Measurements from ENCODE around the gene CSMD2. TPM values are rescaled to one million over a fixed set of nuclear protein-coding genes. Genes with fewer than 3 reads are reported as not detected.

CSMD2 gene
- total and polyA plus RNA-seq, 2 donors (not counting 1 experiment from before 2014, with no cell fraction given), result 2.2 to 7.6 TPM

- no peaks in the 10 kb centered on the region for H3K27me3 ChIP-seq (ENCODE audit: control insufficient read depth, insufficient read depth, low read length)
- no peaks in the 10 kb centered on the region for H3K79me2 ChIP-seq (ENCODE audit: control insufficient read depth, insufficient read depth, low read length)
- TF ChIP-seq CTCF (conservative IDR thresholded peaks at IDR 0.05 in 1 of 2, IDR thresholded peaks at IDR 0.05 in 1 of 2; ENCODE audit: low read depth in 1 of 2, low read length in 2 of 2) (no peak), EZH2 (IDR thresholded peaks at IDR 0.05; ENCODE audit: low read length, missing control alignments) (no peak)
- DNase-seq (ENCODE audit: low read depth in 2 of 2), result no peak
- no peaks in the 10 kb centered on the region for H3K36me3 ChIP-seq (ENCODE audit: control insufficient read depth, insufficient read depth, low read length)
- no peak overlapping the region for H3K4me2 ChIP-seq (ENCODE audit: extremely low read depth, insufficient read depth, low read length)
- no peak overlapping the region for H3K9ac ChIP-seq (ENCODE audit: insufficient read depth, low read length)
- no peaks in the 10 kb centered on the region for H4K20me1 ChIP-seq (ENCODE audit: control insufficient read depth, extremely low read depth, insufficient read depth, low read length)
- no peaks in the 10 kb centered on the region for H3K9me3 ChIP-seq (ENCODE audit: control insufficient read depth, insufficient read depth, low read depth, low read length)
- H3K27ac ChIP-seq (ENCODE audit: insufficient read depth, low read length), result no peak overlapping the region
- H3K4me3 ChIP-seq (replicated peaks in 1 of 4; ENCODE audit: control extremely low read depth in 1 of 4, insufficient read depth in 1 of 4, low read depth in 3 of 4, low read length in 4 of 4), result no peak overlapping the region
- H2AFZ ChIP-seq (ENCODE audit: low read length), result no peak overlapping the region
- H3K4me1 ChIP-seq (ENCODE audit: control insufficient read depth, extremely low read depth, insufficient read depth, low read length), result no peaks in the 10 kb centered on the region
These were observed 131.0 kb downstream of the CSMD2 start for GRCh38 chr1:34034036-34034435.

GRCh38 chr1:34029954-34030353 lies 135.1 kb downstream of the CSMD2 start:
- TF ChIP-seq CTCF (conservative IDR thresholded peaks at IDR 0.05 in 1 of 2, IDR thresholded peaks at IDR 0.05 in 1 of 2; ENCODE audit: low read depth in 1 of 2, low read length in 2 of 2), result no peak
- TF ChIP-seq EZH2 (IDR thresholded peaks at IDR 0.05; ENCODE audit: low read length, missing control alignments), result no peak
- Histone ChIP-seq H3K4me1 (ENCODE audit: control insufficient read depth, extremely low read depth, insufficient read depth, low read length) (no peaks in the 10 kb centered on the region), H3K79me2 (ENCODE audit: control insufficient read depth, insufficient read depth, low read length) (no peaks in the 10 kb centered on the region), H3K4me2 (ENCODE audit: extremely low read depth, insufficient read depth, low read length) (no peak overlapping the region), H4K20me1 (ENCODE audit: control insufficient read depth, extremely low read depth, insufficient read depth, low read length) (no peaks in the 10 kb centered on the region), H3K27me3 (ENCODE audit: control insufficient read depth, insufficient read depth, low read length) (no peaks in the 10 kb centered on the region), H3K9me3 (ENCODE audit: control insufficient read depth, insufficient read depth, low read depth, low read length) (no peaks in the 10 kb centered on the region), H3K9ac (ENCODE audit: insufficient read depth, low read length) (no peak overlapping the region), H3K36me3 (ENCODE audit: control insufficient read depth, insufficient read depth, low read length) (no peaks in the 10 kb centered on the region), H3K4me3 (replicated peaks in 1 of 4; ENCODE audit: control extremely low read depth in 1 of 4, insufficient read depth in 1 of 4, low read depth in 3 of 4, low read length in 4 of 4) (no peak overlapping the region), H2AFZ (ENCODE audit: low read length) (no peak overlapping the region), H3K27ac (ENCODE audit: insufficient read depth, low read length) (no peak overlapping the region)
- DNase-seq (ENCODE audit: low read depth in 2 of 2), result no peak

GRCh38 chr1:34029515-34029914 lies 135.5 kb downstream of the CSMD2 start:
- Histone ChIP-seq H3K4me1 (ENCODE audit: control insufficient read depth, extremely low read depth, insufficient read depth, low read length) (no peaks in the 10 kb centered on the region), H3K27me3 (ENCODE audit: control insufficient read depth, insufficient read depth, low read length) (no peaks in the 10 kb centered on the region), H3K4me3 (replicated peaks in 1 of 4; ENCODE audit: control extremely low read depth in 1 of 4, insufficient read depth in 1 of 4, low read depth in 3 of 4, low read length in 4 of 4) (no peak overlapping the region), H2AFZ (ENCODE audit: low read length) (no peak overlapping the region), H3K9me3 (ENCODE audit: control insufficient read depth, insufficient read depth, low read depth, low read length) (no peaks in the 10 kb centered on the region), H3K36me3 (ENCODE audit: control insufficient read depth, insufficient read depth, low read length) (no peaks in the 10 kb centered on the region), H3K4me2 (ENCODE audit: extremely low read depth, insufficient read depth, low read length) (no peak overlapping the region), H3K27ac (ENCODE audit: insufficient read depth, low read length) (no peak overlapping the region), H3K9ac (ENCODE audit: insufficient read depth, low read length) (no peak overlapping the region), H3K79me2 (ENCODE audit: control insufficient read depth, insufficient read depth, low read length) (no peaks in the 10 kb centered on the region), H4K20me1 (ENCODE audit: control insufficient read depth, extremely low read depth, insufficient read depth, low read length) (no peaks in the 10 kb centered on the region)
- no peak for DNase-seq (ENCODE audit: low read depth in 2 of 2)
- no peak for TF ChIP-seq EZH2 (IDR thresholded peaks at IDR 0.05; ENCODE audit: low read length, missing control alignments)
- no peak for TF ChIP-seq CTCF (conservative IDR thresholded peaks at IDR 0.05 in 1 of 2, IDR thresholded peaks at IDR 0.05 in 1 of 2; ENCODE audit: low read depth in 1 of 2, low read length in 2 of 2)
